ENCODE measurements around the gene SUSD3. TPM values are rescaled to one million over a fixed set of nuclear protein-coding genes. Genes with fewer than 3 reads are reported as not detected.

Gene SUSD3
- total RNA-seq, 1 donor from 2014 or later, result 36.4 TPM

DNA sequence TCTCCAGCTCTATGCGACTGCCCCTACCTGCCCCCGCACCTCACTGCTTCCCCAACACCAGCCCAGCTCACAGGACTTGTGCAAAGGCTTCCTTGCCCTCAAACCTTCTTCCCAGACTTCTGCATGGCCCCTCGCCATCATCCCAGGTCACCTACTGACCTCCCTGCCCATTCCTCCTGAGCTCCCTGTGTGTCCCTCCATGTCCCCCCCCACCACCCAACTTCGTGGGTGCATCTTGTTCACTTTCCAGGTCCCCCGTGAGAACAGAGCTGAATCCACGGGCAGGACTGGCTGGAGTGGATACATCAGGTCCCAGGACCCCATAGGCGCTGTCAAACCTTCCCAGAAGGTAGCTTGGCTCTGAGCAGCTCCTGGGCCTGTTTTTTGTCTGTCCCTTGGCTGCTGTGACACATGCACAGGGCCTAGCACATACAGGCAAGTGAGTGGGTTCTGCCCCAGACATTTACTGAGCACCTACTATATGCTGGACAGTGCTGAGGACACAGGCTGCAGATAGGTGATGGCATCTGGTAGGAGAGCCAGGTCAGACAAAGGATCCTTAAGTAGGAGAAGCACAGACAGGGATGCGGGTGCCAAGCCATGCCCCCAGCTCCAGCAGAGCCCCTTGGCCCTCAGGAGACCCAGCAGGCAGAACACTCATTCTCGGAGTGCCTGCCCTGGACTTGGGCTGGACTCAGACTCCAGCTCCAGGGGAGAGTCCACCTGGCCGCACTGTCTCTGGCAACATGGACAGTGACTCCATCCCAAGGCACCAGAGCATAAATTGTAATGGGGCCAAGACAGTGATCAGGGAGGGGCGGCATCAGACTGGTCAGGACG lies 60.6 kb downstream of the SUSD3 start:
- peak overlapping the region; percentile 74 for H3K27ac Mint-ChIP-seq
- peaks cover 48% of the 10 kb centered on the region for H3K36me3 Mint-ChIP-seq (ENCODE audit: low read depth)
- peaks cover 18% of the 10 kb centered on the region for H3K4me1 Mint-ChIP-seq (ENCODE audit: low read depth)
- no peak overlapping the region for H3K4me3 Mint-ChIP-seq (ENCODE audit: low read depth)
- intact Hi-C loops (cut with micrococcal nuclease), result no loop called here
- DNase-seq (ENCODE audit: low spot score), result no peak
- H3K9me3 Mint-ChIP-seq, result no peaks in the 10 kb centered on the region
- H3K27me3 Mint-ChIP-seq (ENCODE audit: low read depth), result no peaks in the 10 kb centered on the region

DNA sequence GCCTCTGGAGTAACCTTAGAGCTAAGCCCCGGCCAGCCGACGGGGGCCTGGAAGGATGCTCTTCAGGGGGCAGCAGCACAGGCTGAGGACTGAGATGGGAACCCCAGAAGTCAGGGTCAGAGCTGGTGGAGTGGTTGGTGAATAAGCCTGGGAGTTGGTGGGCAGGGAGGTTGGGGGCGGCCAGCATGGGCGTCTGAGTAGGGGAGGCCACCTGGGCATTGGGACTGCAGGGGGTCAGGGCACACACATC lies 61.1 kb downstream of the SUSD3 start:
- H3K4me1 Mint-ChIP-seq (ENCODE audit: low read depth), result peaks cover 18% of the 10 kb centered on the region
- intact Hi-C loops (cut with micrococcal nuclease), result no loop called here
- H3K36me3 Mint-ChIP-seq (ENCODE audit: low read depth), result peaks cover 52% of the 10 kb centered on the region
- peak overlapping the region; percentile 74 for H3K27ac Mint-ChIP-seq
- H3K4me3 Mint-ChIP-seq (ENCODE audit: low read depth), result no peak overlapping the region
- H3K27me3 Mint-ChIP-seq (ENCODE audit: low read depth), result no peaks in the 10 kb centered on the region
- no peak for DNase-seq (ENCODE audit: low spot score)
- no peaks in the 10 kb centered on the region for H3K9me3 Mint-ChIP-seq

DNA sequence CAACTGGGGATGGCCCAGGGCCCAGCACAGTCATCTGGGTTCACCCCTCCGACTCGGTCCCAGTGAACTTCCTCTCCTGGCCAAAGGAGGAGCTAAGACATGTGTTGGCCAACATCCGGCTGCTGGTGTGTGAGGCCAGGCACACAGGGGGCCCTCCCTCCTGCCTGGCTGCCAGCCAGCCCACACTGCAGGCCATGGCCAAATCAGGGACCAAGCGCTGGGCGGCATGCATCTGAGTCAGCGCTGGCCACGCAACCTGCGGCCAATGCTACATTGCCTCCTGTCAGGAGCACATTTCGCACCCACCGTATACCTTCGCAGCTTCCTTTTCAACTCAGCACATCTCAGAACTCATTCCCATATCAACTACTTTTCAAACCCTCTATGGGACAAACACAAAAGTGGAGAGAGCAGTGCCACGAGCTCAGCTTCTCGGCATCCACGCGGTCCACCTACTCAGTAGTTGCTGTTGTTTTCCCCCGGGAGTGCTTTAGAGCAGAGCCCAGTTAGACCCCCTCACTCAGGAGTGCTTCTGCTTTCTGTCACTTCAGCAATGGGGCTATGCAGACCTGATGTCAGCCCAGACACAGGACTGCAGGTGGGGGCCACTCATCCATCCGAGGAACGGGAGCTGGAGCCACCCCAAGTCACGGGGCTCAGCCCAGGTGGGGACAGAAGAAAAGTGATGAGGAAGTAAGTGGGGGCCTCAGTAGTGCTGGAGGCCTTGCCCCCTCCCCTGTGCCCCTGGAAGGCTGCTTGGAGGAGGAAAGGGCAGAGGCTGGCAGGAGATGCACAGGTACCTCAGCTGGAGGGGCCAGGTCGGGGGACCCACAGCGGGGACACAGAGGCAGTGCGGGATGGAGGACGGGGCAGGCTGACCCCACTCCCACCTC lies 61.7 kb downstream of the SUSD3 start:
- Mint-ChIP-seq H3K27me3 (ENCODE audit: low read depth) (no peaks in the 10 kb centered on the region), H3K4me1 (ENCODE audit: low read depth) (peaks cover 15% of the 10 kb centered on the region), H3K4me3 (ENCODE audit: low read depth) (no peak overlapping the region), H3K9me3 (no peaks in the 10 kb centered on the region), H3K27ac (peak overlapping the region; percentile 74), H3K36me3 (ENCODE audit: low read depth) (peaks cover 54% of the 10 kb centered on the region)
- DNase-seq (ENCODE audit: low spot score), result no peak
- intact Hi-C loops (cut with micrococcal nuclease), result no loop called here

- no peak overlapping the region for H3K27ac Mint-ChIP-seq
- peaks cover 61% of the 10 kb centered on the region for H3K36me3 Mint-ChIP-seq (ENCODE audit: low read depth)
Measured at GRCh38 chr9:93120846-93121315, 62.4 kb downstream of the SUSD3 start.

GRCh38 chr9:93121316-93122241 lies 63.1 kb downstream of the SUSD3 start:
- peaks cover 68% of the 10 kb centered on the region for H3K36me3 Mint-ChIP-seq (ENCODE audit: low read depth)
- intact Hi-C loops (cut with micrococcal nuclease), result no loop called here
- H3K27me3 Mint-ChIP-seq (ENCODE audit: low read depth), result no peaks in the 10 kb centered on the region
- H3K27ac Mint-ChIP-seq, result no peak overlapping the region
- DNase-seq (ENCODE audit: low spot score), result no peak
- H3K9me3 Mint-ChIP-seq, result no peaks in the 10 kb centered on the region
- peaks cover 16% of the 10 kb centered on the region for H3K4me1 Mint-ChIP-seq (ENCODE audit: low read depth)
- H3K4me3 Mint-ChIP-seq (ENCODE audit: low read depth), result no peak overlapping the region

More at GRCh38 chr9:93120846-93121315, 62.4 kb downstream of the SUSD3 start:
- no peak for DNase-seq (ENCODE audit: low spot score)
- Mint-ChIP-seq H3K9me3 (no peaks in the 10 kb centered on the region), H3K4me3 (ENCODE audit: low read depth) (no peak overlapping the region), H3K4me1 (ENCODE audit: low read depth) (peaks cover 15% of the 10 kb centered on the region), H3K27me3 (ENCODE audit: low read depth) (no peaks in the 10 kb centered on the region)
- intact Hi-C loops (cut with micrococcal nuclease), result no loop called here

DNA sequence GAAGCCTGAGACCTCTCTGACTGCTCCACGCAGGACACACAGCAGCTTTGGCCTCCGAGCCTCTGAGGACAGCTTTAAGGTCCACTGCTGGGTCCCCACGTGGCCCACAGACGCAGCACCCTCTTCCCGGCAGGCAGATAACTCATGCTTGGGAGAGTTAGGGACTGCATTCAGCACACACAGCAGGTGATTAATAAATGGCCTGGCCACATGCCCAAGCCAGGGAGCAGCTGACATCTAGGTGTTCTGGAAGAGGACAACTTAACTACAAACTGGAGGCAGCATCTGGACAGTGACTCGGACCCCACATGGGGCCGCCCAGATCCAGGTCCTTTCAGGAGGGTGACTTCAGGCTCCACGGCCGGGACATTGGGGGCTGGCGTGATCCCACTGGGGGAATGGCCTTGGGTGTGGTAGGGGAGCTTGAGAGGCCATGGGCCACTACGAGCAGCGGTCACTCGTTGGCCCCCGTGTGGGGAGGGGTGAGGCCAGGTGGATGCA lies 64.3 kb downstream of the SUSD3 start:
- intact Hi-C loops (cut with micrococcal nuclease), result no loop called here
- H3K27me3 Mint-ChIP-seq (ENCODE audit: low read depth), result no peaks in the 10 kb centered on the region
- DNase-seq (ENCODE audit: low spot score), result no peak
- peaks cover 25% of the 10 kb centered on the region for H3K4me1 Mint-ChIP-seq (ENCODE audit: low read depth)
- H3K36me3 Mint-ChIP-seq (ENCODE audit: low read depth), result peaks cover 78% of the 10 kb centered on the region
- no peak overlapping the region for H3K4me3 Mint-ChIP-seq (ENCODE audit: low read depth)
- H3K9me3 Mint-ChIP-seq, result no peaks in the 10 kb centered on the region
- no peak overlapping the region for H3K27ac Mint-ChIP-seq

DNA sequence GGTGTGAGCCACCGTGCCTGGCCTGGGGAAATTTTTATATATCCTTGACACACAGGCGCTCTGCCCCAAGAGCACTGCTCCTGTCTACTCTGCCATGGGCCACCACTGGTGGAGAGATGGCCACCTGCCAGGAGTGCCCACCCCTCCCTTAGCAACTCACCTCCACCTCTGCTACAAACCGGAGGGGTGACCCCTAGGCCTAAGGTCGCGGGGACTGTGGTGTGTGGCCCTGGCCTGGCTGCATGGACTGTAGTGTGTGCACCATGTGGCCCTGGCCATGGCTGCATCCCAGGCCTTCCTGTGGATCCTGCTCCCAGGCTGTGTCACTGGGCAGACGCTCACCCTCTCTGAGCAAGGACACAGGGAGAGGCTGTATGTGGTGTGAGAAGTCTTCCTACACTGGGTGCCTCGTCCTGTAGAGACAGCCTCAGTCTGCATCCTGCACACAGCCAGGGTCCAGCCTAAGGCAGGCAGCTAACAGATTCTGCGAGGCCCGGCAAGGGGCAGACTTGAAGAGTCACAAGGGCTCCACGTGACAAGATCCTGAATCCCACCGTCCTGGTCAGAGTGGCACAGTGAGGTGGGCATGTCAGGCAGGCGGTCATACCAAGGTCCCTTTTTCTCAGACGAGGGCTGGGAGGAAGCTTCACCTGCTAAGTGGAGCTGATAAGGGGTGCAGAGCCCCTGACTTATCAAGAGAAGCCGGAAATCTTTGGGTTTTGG lies 65.2 kb downstream of the SUSD3 start:
- H3K4me1 Mint-ChIP-seq (ENCODE audit: low read depth), result peaks cover 29% of the 10 kb centered on the region
- no peak for DNase-seq (ENCODE audit: low spot score)
- no peak overlapping the region for H3K27ac Mint-ChIP-seq
- no peaks in the 10 kb centered on the region for H3K27me3 Mint-ChIP-seq (ENCODE audit: low read depth)
- no peaks in the 10 kb centered on the region for H3K9me3 Mint-ChIP-seq
- H3K4me3 Mint-ChIP-seq (ENCODE audit: low read depth), result no peak overlapping the region
- peaks cover 85% of the 10 kb centered on the region for H3K36me3 Mint-ChIP-seq (ENCODE audit: low read depth)
- intact Hi-C loops (cut with micrococcal nuclease), result no loop called here

DNA sequence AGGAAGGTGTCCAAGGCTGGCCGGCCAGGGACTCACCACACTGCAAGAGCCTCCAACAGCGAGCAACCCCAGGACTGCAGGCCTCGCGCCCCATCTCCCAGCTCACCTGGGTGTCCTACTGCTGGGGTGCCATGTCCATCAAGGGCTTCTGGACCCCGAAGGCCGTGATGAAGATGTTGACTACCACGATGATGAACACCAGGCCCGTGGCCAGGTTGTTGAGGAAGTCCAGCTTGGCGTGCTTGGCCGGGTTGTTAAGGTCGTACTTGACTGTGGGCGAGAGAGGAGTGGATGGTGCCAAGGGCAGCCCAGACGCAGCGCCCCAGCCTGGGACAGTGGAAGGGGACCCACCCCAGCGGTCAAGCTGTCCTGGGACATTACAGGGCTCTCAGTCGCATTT lies 66.3 kb downstream of the SUSD3 start:
- no peaks in the 10 kb centered on the region for H3K27me3 Mint-ChIP-seq (ENCODE audit: low read depth)
- H3K27ac Mint-ChIP-seq, result no peak overlapping the region
- H3K4me3 Mint-ChIP-seq (ENCODE audit: low read depth), result no peak overlapping the region
- H3K4me1 Mint-ChIP-seq (ENCODE audit: low read depth), result peaks cover 26% of the 10 kb centered on the region
- intact Hi-C loops (cut with micrococcal nuclease), result no loop called here
- H3K9me3 Mint-ChIP-seq, result no peaks in the 10 kb centered on the region
- H3K36me3 Mint-ChIP-seq (ENCODE audit: low read depth), result peaks cover 79% of the 10 kb centered on the region
- no peak for DNase-seq (ENCODE audit: low spot score)

- Mint-ChIP-seq H3K4me3 (ENCODE audit: low read depth) (no peak overlapping the region), H3K4me1 (ENCODE audit: low read depth) (peaks cover 22% of the 10 kb centered on the region), H3K9me3 (no peaks in the 10 kb centered on the region), H3K27ac (no peak overlapping the region), H3K27me3 (ENCODE audit: low read depth) (no peaks in the 10 kb centered on the region), H3K36me3 (ENCODE audit: low read depth) (peaks cover 75% of the 10 kb centered on the region)
- intact Hi-C loops (cut with micrococcal nuclease), result no loop called here
- DNase-seq (ENCODE audit: low spot score), result no peak
Measured at GRCh38 chr9:93125331-93125894, 66.9 kb downstream of the SUSD3 start.

- H3K36me3 Mint-ChIP-seq (ENCODE audit: low read depth), result peaks cover 76% of the 10 kb centered on the region
- H3K4me3 Mint-ChIP-seq (ENCODE audit: low read depth), result no peak overlapping the region
- intact Hi-C loops (cut with micrococcal nuclease), result no loop called here
- H3K4me1 Mint-ChIP-seq (ENCODE audit: low read depth), result peaks cover 26% of the 10 kb centered on the region
- H3K9me3 Mint-ChIP-seq, result no peaks in the 10 kb centered on the region
- DNase-seq (ENCODE audit: low spot score), result no peak
- H3K27ac Mint-ChIP-seq, result peak overlapping the region; percentile 71
- H3K27me3 Mint-ChIP-seq (ENCODE audit: low read depth), result no peaks in the 10 kb centered on the region
Measured at GRCh38 chr9:93126151-93126781, 67.8 kb downstream of the SUSD3 start.

GRCh38 chr9:93126825-93127368 lies 68.4 kb downstream of the SUSD3 start:
- peaks cover 76% of the 10 kb centered on the region for H3K36me3 Mint-ChIP-seq (ENCODE audit: low read depth)

More at GRCh38 chr9:93126825-93127368, 68.4 kb downstream of the SUSD3 start:
- DNase-seq (ENCODE audit: low spot score), result no peak
- intact Hi-C loops (cut with micrococcal nuclease), result no loop called here
- H3K4me3 Mint-ChIP-seq (ENCODE audit: low read depth), result no peak overlapping the region
- H3K9me3 Mint-ChIP-seq, result no peaks in the 10 kb centered on the region
- peaks cover 32% of the 10 kb centered on the region for H3K4me1 Mint-ChIP-seq (ENCODE audit: low read depth)
- H3K27ac Mint-ChIP-seq, result peak overlapping the region; percentile 50
- H3K27me3 Mint-ChIP-seq (ENCODE audit: low read depth), result no peaks in the 10 kb centered on the region
